ENCODE measurements around the gene ESPNL.

The ESPNL gene

GRCh38 chr2:238161291-238162051 is 61.3 kb downstream of the ESPNL start:
- WGBS (ENCODE audit: insufficient coverage, insufficient read length): no CpG with 5 or more reads among the region's 21 CpGs
- Histone ChIP-seq H3K27ac (ENCODE audit: low read length) (no peak overlapping the region), H3K36me3 (ENCODE audit: control insufficient read depth, insufficient read depth, low read length) (no peaks in the 10 kb centered on the region; the same call in 1 of the 2 replicates), H3K4me1 (ENCODE audit: control insufficient read depth, insufficient read depth, low read length) (peaks cover 4% of the 10 kb centered on the region; the same call in 1 of the 2 replicates), H3K4me3 (ENCODE audit: low read length) (no peak overlapping the region), H3K27me3 (ENCODE audit: control insufficient read depth, insufficient read depth, low read length) (peaks cover 18% of the 10 kb centered on the region), H3K9me3 (ENCODE audit: control insufficient read depth, insufficient read depth, low read length) (no peaks in the 10 kb centered on the region)
- no peak for DNase-seq (ENCODE audit: low read depth, low spot score)

GRCh38 chr2:238162251-238162845 is 62.2 kb downstream of the ESPNL start:
- no peaks in the 10 kb centered on the region for H3K9me3 ChIP-seq (ENCODE audit: control insufficient read depth, insufficient read depth, low read length)
- H3K4me1 ChIP-seq (ENCODE audit: control insufficient read depth, insufficient read depth, low read length): peaks cover 4% of the 10 kb centered on the region; the same call in 1 of the 2 replicates
- no CpG with 5 or more reads among the region's 14 CpGs for WGBS (ENCODE audit: insufficient coverage, insufficient read length)
- no peak for DNase-seq (ENCODE audit: low read depth, low spot score)
- no peak overlapping the region for H3K4me3 ChIP-seq (ENCODE audit: low read length)
- H3K27me3 ChIP-seq (ENCODE audit: control insufficient read depth, insufficient read depth, low read length): peaks cover 18% of the 10 kb centered on the region
- H3K27ac ChIP-seq (ENCODE audit: low read length): no peak overlapping the region
- H3K36me3 ChIP-seq (ENCODE audit: control insufficient read depth, insufficient read depth, low read length): no peaks in the 10 kb centered on the region; the same call in 1 of the 2 replicates

- no peak overlapping the region for H3K4me3 ChIP-seq (ENCODE audit: low read length)
- no peaks in the 10 kb centered on the region; the same call in 1 of the 2 replicates for H3K36me3 ChIP-seq (ENCODE audit: control insufficient read depth, insufficient read depth, low read length)
- H3K4me1 ChIP-seq (ENCODE audit: control insufficient read depth, insufficient read depth, low read length): peaks cover 4% of the 10 kb centered on the region; the same call in 1 of the 2 replicates
- no CpG with 5 or more reads among the region's 15 CpGs for WGBS (ENCODE audit: insufficient coverage, insufficient read length)
- no peak overlapping the region for H3K27ac ChIP-seq (ENCODE audit: low read length)
- no peak for DNase-seq (ENCODE audit: low read depth, low spot score)
- no peaks in the 10 kb centered on the region for H3K9me3 ChIP-seq (ENCODE audit: control insufficient read depth, insufficient read depth, low read length)
- H3K27me3 ChIP-seq (ENCODE audit: control insufficient read depth, insufficient read depth, low read length): peaks cover 18% of the 10 kb centered on the region
These were observed 62.8 kb downstream of the ESPNL start for GRCh38 chr2:238162846-238163441.

- Histone ChIP-seq H3K36me3 (ENCODE audit: control insufficient read depth, insufficient read depth, low read length) (no peaks in the 10 kb centered on the region; the same call in 1 of the 2 replicates), H3K27ac (ENCODE audit: low read length) (no peak overlapping the region), H3K4me1 (ENCODE audit: control insufficient read depth, insufficient read depth, low read length) (peaks cover 4% of the 10 kb centered on the region; the same call in 1 of the 2 replicates), H3K4me3 (ENCODE audit: low read length) (peak overlapping the region; percentile 47; the same call in 1 of the 2 replicates), H3K9me3 (ENCODE audit: control insufficient read depth, insufficient read depth, low read length) (no peaks in the 10 kb centered on the region), H3K27me3 (ENCODE audit: control insufficient read depth, insufficient read depth, low read length) (peaks cover 18% of the 10 kb centered on the region)
- WGBS (ENCODE audit: insufficient coverage, insufficient read length): no CpG with 5 or more reads among the region's 95 CpGs
- DNase-seq (ENCODE audit: low read depth, low spot score): no peak
These were observed 63.5 kb downstream of the ESPNL start for GRCh38 chr2:238163481-238164198.

- no peak for DNase-seq (ENCODE audit: low read depth, low spot score)
- H3K27ac ChIP-seq (ENCODE audit: low read length): no peak overlapping the region
- H3K27me3 ChIP-seq (ENCODE audit: control insufficient read depth, insufficient read depth, low read length): peaks cover 14% of the 10 kb centered on the region
- H3K9me3 ChIP-seq (ENCODE audit: control insufficient read depth, insufficient read depth, low read length): no peaks in the 10 kb centered on the region
- no peak overlapping the region for H3K4me3 ChIP-seq (ENCODE audit: low read length)
- H3K4me1 ChIP-seq (ENCODE audit: control insufficient read depth, insufficient read depth, low read length): peaks cover 1% of the 10 kb centered on the region; the same call in 1 of the 2 replicates
- no CpG with 5 or more reads among the region's 8 CpGs for WGBS (ENCODE audit: insufficient coverage, insufficient read length)
- H3K36me3 ChIP-seq (ENCODE audit: control insufficient read depth, insufficient read depth, low read length): no peaks in the 10 kb centered on the region; the same call in 1 of the 2 replicates
These were observed 64.8 kb downstream of the ESPNL start for GRCh38 chr2:238164906-238165287.

DNA sequence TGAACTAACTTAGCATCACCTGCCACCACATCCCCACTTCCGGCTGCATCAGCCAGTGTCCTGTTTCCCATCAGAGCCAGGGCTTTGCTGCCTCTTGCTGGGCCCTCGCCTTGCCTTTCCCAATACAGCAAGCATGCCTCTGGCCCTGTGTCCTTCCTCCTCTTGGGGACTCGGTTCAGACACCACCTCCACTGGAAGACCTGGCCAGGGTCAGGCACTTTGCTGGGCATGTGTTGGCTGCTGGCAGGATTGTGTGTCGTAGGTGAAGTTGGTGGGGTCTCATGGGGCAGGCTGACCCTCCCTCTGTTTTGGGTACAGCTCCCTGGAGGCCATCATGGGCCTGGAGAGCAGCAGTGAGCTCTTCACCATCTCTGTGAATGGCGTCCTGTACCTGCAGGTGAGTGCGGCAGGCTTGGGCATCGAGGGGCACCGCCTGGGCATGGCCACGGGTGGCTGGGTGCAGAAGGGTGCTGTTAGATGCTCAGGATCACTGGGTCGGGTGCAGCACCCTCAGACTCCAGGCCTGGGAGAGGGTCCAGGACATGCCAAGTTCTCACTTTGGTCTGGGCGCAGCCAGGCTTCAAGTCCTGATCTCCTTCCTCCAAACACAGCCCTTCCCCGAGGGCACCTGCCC is 65.3 kb downstream of the ESPNL start:
- no peak overlapping the region for H3K4me3 ChIP-seq (ENCODE audit: low read length)
- no CpG with 5 or more reads among the region's 12 CpGs for WGBS (ENCODE audit: insufficient coverage, insufficient read length)
- H3K27me3 ChIP-seq (ENCODE audit: control insufficient read depth, insufficient read depth, low read length): peaks cover 14% of the 10 kb centered on the region
- H3K4me1 ChIP-seq (ENCODE audit: control insufficient read depth, insufficient read depth, low read length): peaks cover 1% of the 10 kb centered on the region; the same call in 1 of the 2 replicates
- no peaks in the 10 kb centered on the region; the same call in 1 of the 2 replicates for H3K36me3 ChIP-seq (ENCODE audit: control insufficient read depth, insufficient read depth, low read length)
- H3K9me3 ChIP-seq (ENCODE audit: control insufficient read depth, insufficient read depth, low read length): no peaks in the 10 kb centered on the region
- no peak overlapping the region for H3K27ac ChIP-seq (ENCODE audit: low read length)
- DNase-seq (ENCODE audit: low read depth, low spot score): no peak

GRCh38 chr2:238166391-238167343 is 66.5 kb downstream of the ESPNL start:
- Histone ChIP-seq H3K27ac (ENCODE audit: low read length) (no peak overlapping the region), H3K9me3 (ENCODE audit: control insufficient read depth, insufficient read depth, low read length) (no peaks in the 10 kb centered on the region), H3K36me3 (ENCODE audit: control insufficient read depth, insufficient read depth, low read length) (peaks cover 2% of the 10 kb centered on the region), H3K27me3 (ENCODE audit: control insufficient read depth, insufficient read depth, low read length) (peaks cover 14% of the 10 kb centered on the region), H3K4me1 (ENCODE audit: control insufficient read depth, insufficient read depth, low read length) (peaks cover 1% of the 10 kb centered on the region; the same call in 1 of the 2 replicates), H3K4me3 (ENCODE audit: low read length) (no peak overlapping the region)
- DNase-seq (ENCODE audit: low read depth, low spot score): no peak
- no CpG with 5 or more reads among the region's 24 CpGs for WGBS (ENCODE audit: insufficient coverage, insufficient read length)

GRCh38 chr2:238167344-238167715 is 67.2 kb downstream of the ESPNL start:
- no peak overlapping the region for H3K4me3 ChIP-seq (ENCODE audit: low read length)
- DNase-seq (ENCODE audit: low read depth, low spot score): no peak
- H3K9me3 ChIP-seq (ENCODE audit: control insufficient read depth, insufficient read depth, low read length): no peaks in the 10 kb centered on the region
- peaks cover 14% of the 10 kb centered on the region for H3K27me3 ChIP-seq (ENCODE audit: control insufficient read depth, insufficient read depth, low read length)
- H3K4me1 ChIP-seq (ENCODE audit: control insufficient read depth, insufficient read depth, low read length): peaks cover 1% of the 10 kb centered on the region; the same call in 1 of the 2 replicates
- H3K36me3 ChIP-seq (ENCODE audit: control insufficient read depth, insufficient read depth, low read length): peaks cover 3% of the 10 kb centered on the region
- no peak overlapping the region for H3K27ac ChIP-seq (ENCODE audit: low read length)
- WGBS (ENCODE audit: insufficient coverage, insufficient read length): no CpG with 5 or more reads among the region's 7 CpGs

DNA sequence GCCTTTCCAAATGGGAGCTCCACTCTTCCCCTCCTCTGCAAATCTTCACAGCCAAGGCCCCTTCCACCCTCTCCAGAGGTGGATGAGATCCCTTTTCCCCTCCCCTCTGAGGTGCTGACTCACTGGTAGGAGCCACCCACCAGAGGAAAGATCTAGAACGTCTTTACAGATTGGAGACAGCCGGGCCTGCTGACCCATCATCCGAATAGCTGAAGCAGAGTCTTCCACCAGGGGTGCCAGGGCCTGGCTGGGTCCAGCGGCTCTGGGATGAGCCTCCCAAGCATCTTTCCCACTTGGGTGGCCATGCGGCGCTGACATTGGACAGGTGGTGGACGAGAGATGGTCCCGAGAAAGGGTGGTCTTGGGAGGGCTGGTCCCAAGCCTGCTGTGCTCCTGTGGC is 67.6 kb downstream of the ESPNL start:
- no peak overlapping the region for H3K4me3 ChIP-seq (ENCODE audit: low read length)
- no peak overlapping the region for H3K27ac ChIP-seq (ENCODE audit: low read length)
- peaks cover 12% of the 10 kb centered on the region for H3K27me3 ChIP-seq (ENCODE audit: control insufficient read depth, insufficient read depth, low read length)
- H3K9me3 ChIP-seq (ENCODE audit: control insufficient read depth, insufficient read depth, low read length): no peaks in the 10 kb centered on the region
- peaks cover 3% of the 10 kb centered on the region for H3K36me3 ChIP-seq (ENCODE audit: control insufficient read depth, insufficient read depth, low read length)
- peaks cover 1% of the 10 kb centered on the region; the same call in 1 of the 2 replicates for H3K4me1 ChIP-seq (ENCODE audit: control insufficient read depth, insufficient read depth, low read length)
- DNase-seq (ENCODE audit: low read depth, low spot score): no peak
- WGBS (ENCODE audit: insufficient coverage, insufficient read length): no CpG with 5 or more reads among the region's 8 CpGs
